Endothelial cell of umbilical vein (primary cell): ENCODE results near the gene PCGF3.

Experiments used
- POLR2A ChIP-seq: IDR thresholded peaks from 2 replicates; pipeline ENCODE4 v1.6.1; 2012; ENCODE audit warnings: low read depth, mild to moderate bottlenecking, control low read depth, low read length
- POLR2AphosphoS5 ChIP-seq: IDR thresholded peaks from 2 replicates; pipeline ENCODE4 v1.6.1; 2012; ENCODE audit warnings: low read depth, mild to moderate bottlenecking, control low read depth, low read length, moderate library complexity; ENCODE audit not compliant: insufficient read depth
- TF ChIP-seq, protein P1 (sequence below), 2 donors: IDR thresholded peaks; 1 replicate in 1 of 2; 2 replicates in 1 of 2; pipeline ENCODE4 v1.5.1; 2011; ENCODE audit warnings: low read length in 2 of 2, mild to moderate bottlenecking in 2 of 2, moderate library complexity in 2 of 2, control low read depth in 1 of 2, inconsistent platforms in 1 of 2, low read depth in 1 of 2; ENCODE audit not compliant: insufficient read depth in 1 of 2; ENCODE audit errors: extremely low read depth in 1 of 2

DNA sequence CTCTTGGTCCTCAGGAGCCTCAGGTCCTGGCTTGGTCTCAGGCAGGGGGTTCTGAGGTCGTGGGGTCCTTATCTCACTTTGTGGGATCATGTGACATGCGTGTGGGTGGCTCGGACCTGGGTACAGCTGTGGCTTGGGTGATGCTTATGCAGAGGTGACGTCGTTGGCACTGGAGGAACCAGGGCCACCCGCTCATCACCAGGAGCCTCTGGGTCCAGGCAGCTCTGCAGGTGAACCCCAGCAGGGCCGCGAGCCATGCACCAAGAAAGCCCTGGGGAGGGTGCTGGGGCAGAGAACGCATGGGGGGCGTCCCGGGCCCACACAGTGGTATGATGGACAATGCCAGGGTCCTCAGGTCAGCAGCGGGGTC, 40.3 kb upstream of the PCGF3 start:
- no peak for TF ChIP-seq POLR2A
- TF ChIP-seq, protein P1, sequence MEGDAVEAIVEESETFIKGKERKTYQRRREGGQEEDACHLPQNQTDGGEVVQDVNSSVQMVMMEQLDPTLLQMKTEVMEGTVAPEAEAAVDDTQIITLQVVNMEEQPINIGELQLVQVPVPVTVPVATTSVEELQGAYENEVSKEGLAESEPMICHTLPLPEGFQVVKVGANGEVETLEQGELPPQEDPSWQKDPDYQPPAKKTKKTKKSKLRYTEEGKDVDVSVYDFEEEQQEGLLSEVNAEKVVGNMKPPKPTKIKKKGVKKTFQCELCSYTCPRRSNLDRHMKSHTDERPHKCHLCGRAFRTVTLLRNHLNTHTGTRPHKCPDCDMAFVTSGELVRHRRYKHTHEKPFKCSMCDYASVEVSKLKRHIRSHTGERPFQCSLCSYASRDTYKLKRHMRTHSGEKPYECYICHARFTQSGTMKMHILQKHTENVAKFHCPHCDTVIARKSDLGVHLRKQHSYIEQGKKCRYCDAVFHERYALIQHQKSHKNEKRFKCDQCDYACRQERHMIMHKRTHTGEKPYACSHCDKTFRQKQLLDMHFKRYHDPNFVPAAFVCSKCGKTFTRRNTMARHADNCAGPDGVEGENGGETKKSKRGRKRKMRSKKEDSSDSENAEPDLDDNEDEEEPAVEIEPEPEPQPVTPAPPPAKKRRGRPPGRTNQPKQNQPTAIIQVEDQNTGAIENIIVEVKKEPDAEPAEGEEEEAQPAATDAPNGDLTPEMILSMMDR (IDR thresholded peaks at IDR 0.05; ENCODE audit: extremely low read depth in 1 of 2, insufficient read depth in 1 of 2, low read depth in 1 of 2, low read length in 2 of 2), result no peak
- no peak for TF ChIP-seq POLR2AphosphoS5
